Thyroid gland (tissue), 4 donors: ENCODE results near the gene VPS4A.

Experiments used
- POLR2A ChIP-seq, 2 donors: fragments of 450-650 bp; IDR thresholded peaks; one replicate each; pipeline ENCODE4 v1.6.1; 2017; ENCODE audit warnings: antibody characterized with exemption in 2 of 2, mild to moderate bottlenecking in 2 of 2, moderate library complexity in 1 of 2
- TF ChIP-seq, protein P1 (sequence below), 6 experiments: fragments of 200-600 bp in 3 of 6; fragments of 450-650 bp in 3 of 6; sonication (generic) in 3 of 6; IDR thresholded peaks; one replicate each; pipeline ENCODE4 v1.5.1; 2016 to 2019; ENCODE audit warnings: antibody characterized with exemption in 6 of 6, mild to moderate bottlenecking in 2 of 6, inconsistent platforms in 1 of 6, moderate library complexity in 1 of 6

DNA sequence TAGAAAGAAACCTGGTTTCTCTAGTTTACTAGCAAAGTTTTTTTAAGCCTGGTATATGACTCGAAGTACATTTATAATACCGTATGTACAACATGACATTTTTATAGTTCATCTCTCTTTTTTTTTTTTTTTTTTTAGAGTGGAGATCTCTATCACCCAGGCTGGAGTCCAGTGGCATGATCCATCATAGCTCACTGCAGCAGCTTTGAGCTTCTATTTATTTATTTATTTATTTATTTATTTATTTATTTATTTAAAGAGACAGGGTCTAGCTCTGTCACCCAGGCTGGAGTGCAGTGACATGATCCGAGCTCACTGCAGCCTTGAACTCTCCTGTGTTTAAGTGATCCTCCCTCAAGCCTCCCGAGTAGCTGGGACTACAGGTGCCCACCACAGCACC is 25.9 kb upstream of the VPS4A start:
- TF ChIP-seq, protein P1, sequence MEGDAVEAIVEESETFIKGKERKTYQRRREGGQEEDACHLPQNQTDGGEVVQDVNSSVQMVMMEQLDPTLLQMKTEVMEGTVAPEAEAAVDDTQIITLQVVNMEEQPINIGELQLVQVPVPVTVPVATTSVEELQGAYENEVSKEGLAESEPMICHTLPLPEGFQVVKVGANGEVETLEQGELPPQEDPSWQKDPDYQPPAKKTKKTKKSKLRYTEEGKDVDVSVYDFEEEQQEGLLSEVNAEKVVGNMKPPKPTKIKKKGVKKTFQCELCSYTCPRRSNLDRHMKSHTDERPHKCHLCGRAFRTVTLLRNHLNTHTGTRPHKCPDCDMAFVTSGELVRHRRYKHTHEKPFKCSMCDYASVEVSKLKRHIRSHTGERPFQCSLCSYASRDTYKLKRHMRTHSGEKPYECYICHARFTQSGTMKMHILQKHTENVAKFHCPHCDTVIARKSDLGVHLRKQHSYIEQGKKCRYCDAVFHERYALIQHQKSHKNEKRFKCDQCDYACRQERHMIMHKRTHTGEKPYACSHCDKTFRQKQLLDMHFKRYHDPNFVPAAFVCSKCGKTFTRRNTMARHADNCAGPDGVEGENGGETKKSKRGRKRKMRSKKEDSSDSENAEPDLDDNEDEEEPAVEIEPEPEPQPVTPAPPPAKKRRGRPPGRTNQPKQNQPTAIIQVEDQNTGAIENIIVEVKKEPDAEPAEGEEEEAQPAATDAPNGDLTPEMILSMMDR (IDR thresholded peaks at IDR 0.05): no peak
- TF ChIP-seq POLR2A (IDR thresholded peaks at IDR 0.05): no peak
